Loucy (cell line): ENCODE measurements around the gene DZIP1.

Experiments
- EZH2phosphoT487 ChIP-seq: fragments of 200-600 bp; IDR thresholded peaks from 2 replicates; pipeline ENCODE4 v1.6.1; 2018; ENCODE audit warnings: antibody characterized with exemption, mild to moderate bottlenecking, moderate library complexity, borderline replicate concordance
- TF ChIP-seq, protein P1 (sequence below): fragments of 200-600 bp; sonication (generic); conservative IDR thresholded peaks from 2 replicates; pipeline ENCODE4 v1.5.1; 2014; ENCODE audit warnings: mild to moderate bottlenecking, antibody characterized with exemption, low read length

DNA sequence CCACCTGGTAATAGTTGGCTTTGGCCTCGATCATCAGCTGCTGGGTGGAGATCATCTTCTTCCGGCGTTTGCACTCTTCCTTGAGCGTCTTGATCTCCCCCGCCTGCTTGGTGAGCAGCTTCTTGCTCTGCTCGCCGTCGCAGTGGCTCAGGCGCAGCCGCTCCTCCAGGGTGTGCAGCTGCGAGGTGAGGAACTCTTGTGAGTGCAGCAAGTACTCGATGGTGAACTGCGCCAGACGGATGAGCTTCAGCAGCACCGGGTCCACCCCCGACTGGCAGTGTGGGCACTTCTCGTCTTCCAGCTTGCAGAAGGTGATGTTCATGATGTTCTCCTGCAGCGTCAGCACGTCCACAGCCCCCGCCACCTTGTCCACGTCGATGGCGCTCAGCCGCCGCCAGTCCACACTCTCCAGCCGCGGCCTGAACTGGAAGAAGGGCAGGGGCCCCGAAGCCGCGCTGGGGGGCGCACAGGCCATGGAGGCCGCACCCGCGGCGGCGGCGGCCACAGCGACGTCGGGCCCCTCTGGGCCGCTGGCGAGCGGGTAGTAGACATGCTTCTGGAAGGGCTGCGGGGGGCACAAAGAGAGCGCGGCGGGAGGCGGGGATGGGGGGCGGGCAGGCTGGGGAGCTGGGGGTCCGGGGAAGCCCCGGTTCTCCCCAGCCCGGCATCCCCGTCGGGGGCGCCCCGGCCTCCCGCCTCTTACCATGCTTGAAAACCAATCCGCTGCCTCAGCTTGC, 3.0 kb downstream of the DZIP1 start:
- TF ChIP-seq, protein P1, sequence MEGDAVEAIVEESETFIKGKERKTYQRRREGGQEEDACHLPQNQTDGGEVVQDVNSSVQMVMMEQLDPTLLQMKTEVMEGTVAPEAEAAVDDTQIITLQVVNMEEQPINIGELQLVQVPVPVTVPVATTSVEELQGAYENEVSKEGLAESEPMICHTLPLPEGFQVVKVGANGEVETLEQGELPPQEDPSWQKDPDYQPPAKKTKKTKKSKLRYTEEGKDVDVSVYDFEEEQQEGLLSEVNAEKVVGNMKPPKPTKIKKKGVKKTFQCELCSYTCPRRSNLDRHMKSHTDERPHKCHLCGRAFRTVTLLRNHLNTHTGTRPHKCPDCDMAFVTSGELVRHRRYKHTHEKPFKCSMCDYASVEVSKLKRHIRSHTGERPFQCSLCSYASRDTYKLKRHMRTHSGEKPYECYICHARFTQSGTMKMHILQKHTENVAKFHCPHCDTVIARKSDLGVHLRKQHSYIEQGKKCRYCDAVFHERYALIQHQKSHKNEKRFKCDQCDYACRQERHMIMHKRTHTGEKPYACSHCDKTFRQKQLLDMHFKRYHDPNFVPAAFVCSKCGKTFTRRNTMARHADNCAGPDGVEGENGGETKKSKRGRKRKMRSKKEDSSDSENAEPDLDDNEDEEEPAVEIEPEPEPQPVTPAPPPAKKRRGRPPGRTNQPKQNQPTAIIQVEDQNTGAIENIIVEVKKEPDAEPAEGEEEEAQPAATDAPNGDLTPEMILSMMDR = no peak
- no peak for TF ChIP-seq EZH2phosphoT487
